Subcutaneous preadipocyte (primary cell): ENCODE data around the gene MTF2. TPM values are rescaled to one million over a fixed set of nuclear protein-coding genes. Genes with fewer than 3 reads are reported as not detected.

ENCODE experiments used
- total RNA-seq: library from RNA; depleted of rRNA; stranded (reverse); fragments of >200 nt; gene quantifications from 2 replicates; pipeline ENCODE4 v1.2.3, GENCODE V29; 2012

Gene MTF2
- total RNA-seq, result 9.9 and 16.8 TPM in 2 replicates

DNA sequence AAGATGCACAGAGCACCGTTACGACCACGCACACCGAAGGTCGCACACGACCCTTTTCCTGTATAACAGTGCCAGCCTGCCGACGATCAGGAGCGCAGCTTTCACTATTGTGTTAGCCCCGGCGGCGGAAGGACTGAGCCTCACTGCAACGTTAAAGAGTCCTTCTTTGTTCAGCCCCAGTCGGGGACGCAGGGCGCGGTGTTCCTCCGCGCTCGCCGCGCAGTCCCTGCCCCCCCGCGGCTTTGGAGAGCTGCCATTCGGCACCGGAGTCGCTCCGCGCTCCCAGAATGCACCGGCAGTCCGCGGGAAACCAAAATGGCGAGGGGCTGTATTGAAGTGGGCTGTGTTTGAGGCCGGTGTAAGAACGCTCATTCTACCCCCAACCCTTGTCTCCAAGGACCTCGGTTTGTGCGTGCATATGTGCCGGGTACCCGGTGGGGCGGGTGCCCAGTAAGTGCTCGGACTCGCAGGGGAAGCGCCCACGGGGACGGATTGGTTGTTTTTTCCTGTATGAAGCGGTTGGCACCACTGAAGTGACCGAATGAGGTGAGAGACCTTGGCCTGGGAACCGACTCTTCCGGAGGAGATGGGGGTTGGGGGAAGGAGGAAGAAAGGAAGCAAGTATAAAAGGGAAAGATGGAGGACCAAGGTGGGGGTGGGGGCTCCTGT is at the start of gene MTF2:
TSS of gene MTF2 (plus strand) at position 298 of the 669 bp plus-strand sequence. CDS start at position 542, 244 bp downstream.

DNA sequence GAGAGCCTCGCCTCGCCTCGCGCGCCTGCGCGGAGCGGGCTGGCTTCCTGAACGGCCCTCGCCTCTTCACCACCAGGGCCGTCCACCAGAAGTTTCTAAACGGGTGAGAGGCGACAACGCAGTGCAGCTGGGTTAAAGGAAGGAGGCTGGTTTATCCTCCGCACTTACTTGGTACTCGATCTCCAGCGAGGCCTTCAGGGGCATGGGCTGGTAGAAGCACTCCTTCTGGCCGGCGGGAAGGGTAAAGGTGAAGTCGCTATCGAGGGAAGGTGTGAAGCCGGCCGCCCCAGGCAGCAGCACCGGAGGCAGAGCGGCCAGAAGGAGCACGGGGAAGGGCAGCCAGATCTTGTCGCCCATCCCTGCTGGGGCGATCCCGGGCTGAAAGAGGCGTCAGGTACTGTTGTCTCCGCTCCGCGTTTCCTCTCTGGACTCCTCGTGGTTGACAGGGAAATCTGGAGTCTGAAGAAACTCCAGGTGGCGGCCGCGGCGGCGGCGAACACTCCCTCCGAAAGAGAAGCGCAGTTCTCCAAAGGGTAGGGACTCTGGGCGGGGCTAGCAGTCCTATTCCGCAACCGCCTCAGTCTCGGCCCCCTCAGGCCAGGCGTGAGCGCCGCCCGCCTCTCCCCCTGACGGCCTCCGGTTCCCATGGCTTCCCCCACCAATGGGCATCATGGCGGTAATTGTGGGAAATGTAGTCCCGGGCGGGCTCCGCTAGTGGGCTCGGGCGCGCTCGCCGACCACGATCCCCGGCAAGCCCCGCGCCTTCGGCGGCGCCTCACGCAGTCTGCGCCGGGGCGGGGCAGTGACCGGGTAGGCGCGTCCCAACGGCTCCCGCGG is 101.0 kb downstream of the MTF2 start, which contains the start of gene TMED5:
TSS of gene TMED5 (minus strand) at position 528 of the 837 bp plus-strand sequence. CDS start at position 357, 171 bp downstream.

DNA sequence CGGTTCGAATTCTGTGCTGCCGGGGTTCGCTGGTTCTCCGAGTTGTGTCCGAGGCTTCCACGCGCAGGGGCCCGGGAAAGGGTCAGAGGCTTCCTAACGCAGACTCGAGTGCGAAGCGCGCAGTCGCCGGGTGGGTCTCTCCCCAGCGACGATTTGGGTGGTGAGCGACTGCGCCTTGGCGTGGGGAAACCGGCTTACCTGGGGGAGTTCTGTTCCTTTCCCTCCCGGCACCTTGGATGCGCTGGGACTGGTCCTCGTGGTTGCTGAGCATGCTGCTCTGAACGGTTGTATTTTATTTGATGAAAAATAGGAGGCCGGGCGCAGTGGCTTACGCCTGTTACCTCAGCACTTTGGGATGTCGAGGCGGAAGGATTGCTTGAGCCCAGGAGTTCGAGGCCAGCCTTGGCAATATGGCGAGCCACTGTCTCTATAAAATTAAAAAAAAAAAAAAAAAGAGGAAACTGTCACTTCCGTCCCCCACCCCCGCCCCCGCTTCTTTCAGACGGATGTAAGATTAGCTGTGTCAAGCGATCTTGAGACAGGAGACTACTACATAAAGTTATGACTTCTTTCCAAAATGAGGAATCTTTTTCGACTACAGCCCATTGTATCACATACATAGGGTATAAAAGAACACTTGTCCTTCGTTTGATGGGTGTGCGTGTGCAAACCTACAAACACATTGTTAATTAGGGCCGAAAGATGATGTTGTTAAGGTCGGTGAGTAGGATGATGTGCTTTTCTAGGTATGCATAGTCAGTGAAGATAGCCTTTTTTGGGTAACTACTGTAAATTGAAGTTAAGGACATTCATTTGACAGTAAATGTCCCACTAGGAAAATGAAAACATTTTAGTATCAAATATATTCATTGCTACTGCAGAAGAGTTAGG is 101.9 kb downstream of the MTF2 start, which contains the start of gene CCDC18:
TSS of gene CCDC18 (plus strand) at position 2 of the 891 bp plus-strand sequence. CDS start 2,638 bp downstream, outside the sequence.

Other genes starting within 250 kb of the MTF2 start
- gene RPL5, start 247.2 kb upstream of the MTF2 start, total RNA-seq, result 1,041 and 1,208 TPM in 2 replicates
- 5.9 and 7.8 TPM in 2 replicates for gene DIPK1A, start 117.8 kb upstream of the MTF2 start, total RNA-seq
- gene TMED5, start 101.1 kb downstream of the MTF2 start, total RNA-seq, result 67.6 and 83.7 TPM in 2 replicates
- gene CCDC18, start 101.4 kb downstream of the MTF2 start, total RNA-seq, result 14.7 and 18.2 TPM in 2 replicates